PC-3 (cell line): ENCODE measurements around the gene DTNB.

Experiments
- CTCF ChIP-seq: fragments of 300-600 bp; sonication (generic); conservative IDR thresholded peaks from 2 replicates; pipeline ENCODE4 v1.5.1; 2017; ENCODE audit warnings: antibody characterized with exemption, low read depth, mild to moderate bottlenecking, low read length
- EZH2 ChIP-seq: fragments of 300-600 bp; sonication (generic); IDR thresholded peaks from one replicate; pipeline ENCODE4 v1.6.1; 2017; ENCODE audit warnings: antibody characterized with exemption, mild to moderate bottlenecking, low read length; ENCODE audit not compliant: unreplicated experiment
- EZH2phosphoT487 ChIP-seq: fragments of 300-600 bp; sonication (generic); IDR thresholded peaks from 2 replicates; pipeline ENCODE4 v1.6.1; 2018; ENCODE audit warnings: mild to moderate bottlenecking, antibody characterized with exemption, low read length, borderline replicate concordance

GRCh38 chr2:25332571-25332970 is 340.8 kb downstream of the DTNB start:
- TF ChIP-seq CTCF, result no peak
- no peak for TF ChIP-seq EZH2phosphoT487
- TF ChIP-seq EZH2, result no peak
